H9 (cell line): ENCODE measurements around the gene ANXA9. TPM values are rescaled to one million over a fixed set of nuclear protein-coding genes. Genes with fewer than 3 reads are reported as not detected.

Source experiments
- DNase-seq: peaks from one replicate; pipeline ENCODE4 v3.0.0-alpha.2; 2017
- H2AFZ ChIP-seq: one replicate; pipeline ENCODE4 v1.6.1; 2013; ENCODE audit warnings: mild to moderate bottlenecking, low read length, control low read depth, moderate library complexity
- H2AK5ac ChIP-seq: 2 replicates; pipeline ENCODE4 v1.6.1; 2013; ENCODE audit warnings: low read length, control low read depth, mixed read lengths; ENCODE audit not compliant: insufficient read length
- H2BK120ac ChIP-seq: one replicate; pipeline ENCODE4 v1.6.1; 2013; ENCODE audit warnings: low read depth, mild to moderate bottlenecking, low read length, control low read depth, inconsistent platforms; ENCODE audit not compliant: poor library complexity, severe bottlenecking
- H2BK12ac ChIP-seq: 2 replicates; pipeline ENCODE4 v1.6.1; 2013; ENCODE audit warnings: low read length, control low read depth, mixed read lengths, low read depth; ENCODE audit not compliant: insufficient read length
- H2BK15ac ChIP-seq: 2 replicates; pipeline ENCODE4 v1.6.1; 2013; ENCODE audit warnings: low read depth, low read length, control low read depth
- H2BK20ac ChIP-seq: one replicate; pipeline ENCODE4 v1.6.1; 2013; ENCODE audit warnings: low read depth, mild to moderate bottlenecking, low read length, control low read depth, inconsistent platforms; ENCODE audit not compliant: poor library complexity, severe bottlenecking
- H2BK5ac ChIP-seq: 2 replicates; pipeline ENCODE4 v1.6.1; 2013; ENCODE audit warnings: low read length, control low read depth, mixed read lengths; ENCODE audit not compliant: insufficient read length
- H3K14ac ChIP-seq: 2 replicates; pipeline ENCODE4 v1.6.1; 2013; ENCODE audit warnings: low read length, control low read depth; ENCODE audit not compliant: insufficient read depth
- H3K18ac ChIP-seq: 2 replicates; pipeline ENCODE4 v1.6.1; 2013; ENCODE audit warnings: low read depth, mild to moderate bottlenecking, mixed read lengths, low read length, control low read depth; ENCODE audit not compliant: insufficient read length
- H3K23ac ChIP-seq: 2 replicates; pipeline ENCODE4 v1.6.1; 2013; ENCODE audit warnings: low read length, control low read depth, mixed read lengths, low read depth; ENCODE audit not compliant: insufficient read length
- H3K23me2 ChIP-seq: 2 replicates; pipeline ENCODE4 v1.6.1; 2013; ENCODE audit warnings: low read depth, mild to moderate bottlenecking, mixed read lengths, low read length, control low read depth; ENCODE audit not compliant: insufficient read length, poor library complexity, severe bottlenecking
- H3K27ac ChIP-seq: 2 replicates; pipeline ENCODE4 v1.5.1; 2013; ENCODE audit warnings: low read length, control low read depth, mixed read lengths, low read depth; ENCODE audit not compliant: insufficient read length
- H3K27me3 ChIP-seq: 2 replicates; pipeline ENCODE4 v1.6.1; 2013; ENCODE audit warnings: low read length, control low read depth, inconsistent platforms; ENCODE audit not compliant: insufficient read depth
- H3K4ac ChIP-seq: 2 replicates; pipeline ENCODE4 v1.6.1; 2013; ENCODE audit warnings: low read depth, mild to moderate bottlenecking, control low read depth, inconsistent platforms, low read length, moderate library complexity
- H3K4me1 ChIP-seq: 2 replicates; pipeline ENCODE4 v1.6.1; 2013; ENCODE audit warnings: low read length, control low read depth, inconsistent platforms; ENCODE audit not compliant: insufficient read depth
- H3K4me2 ChIP-seq: 2 replicates; pipeline ENCODE4 v1.6.1; 2013; ENCODE audit warnings: low read length, control low read depth, mixed read lengths; ENCODE audit not compliant: insufficient read length, insufficient read depth
- H3K56ac ChIP-seq: 2 replicates; pipeline ENCODE4 v1.6.1; 2013; ENCODE audit warnings: low read depth, mild to moderate bottlenecking, mixed read lengths, low read length, control low read depth; ENCODE audit not compliant: insufficient read length
- H3K79me1 ChIP-seq: 2 replicates; pipeline ENCODE4 v1.6.1; 2013; ENCODE audit warnings: low read depth, mild to moderate bottlenecking, moderate library complexity, low read length, control low read depth, inconsistent platforms; ENCODE audit not compliant: insufficient read depth, poor library complexity, severe bottlenecking
- H3K79me2 ChIP-seq: 2 replicates; pipeline ENCODE4 v1.6.1; 2013; ENCODE audit warnings: low read length, control low read depth, inconsistent platforms; ENCODE audit not compliant: insufficient read depth
- H3K9ac ChIP-seq: 2 replicates; pipeline ENCODE4 v1.6.1; 2013; ENCODE audit warnings: low read length, control low read depth, mixed read lengths; ENCODE audit not compliant: insufficient read length; ENCODE audit errors: extremely low read depth
- H3K9me3 ChIP-seq: one replicate; pipeline ENCODE4 v1.6.1; 2013; ENCODE audit warnings: low read depth, low read length, inconsistent platforms; ENCODE audit not compliant: control insufficient read depth
- H3T11ph ChIP-seq: one replicate; pipeline ENCODE4 v1.6.1; 2013; ENCODE audit warnings: mild to moderate bottlenecking, low read length, control low read depth, inconsistent platforms
- H4K20me1 ChIP-seq: one replicate; pipeline ENCODE4 v1.6.1; 2013; ENCODE audit not compliant: control insufficient read depth, insufficient read length, insufficient read depth
- H4K5ac ChIP-seq: 2 replicates; pipeline ENCODE4 v1.6.1; 2013; ENCODE audit warnings: low read depth, mild to moderate bottlenecking, mixed read lengths, low read length, control low read depth; ENCODE audit not compliant: insufficient read length
- H4K8ac ChIP-seq: replicated peaks from 2 replicates; pipeline ENCODE4 v1.6.1; 2013; ENCODE audit warnings: low read length, control low read depth, mixed read lengths, low read depth; ENCODE audit not compliant: insufficient read length
- H4K91ac ChIP-seq: 2 replicates; pipeline ENCODE4 v1.6.1; 2013; ENCODE audit warnings: low read depth, mild to moderate bottlenecking, moderate library complexity, mixed read lengths, low read length, control low read depth; ENCODE audit not compliant: insufficient read length
- H3K27ac Mint-ChIP-seq, 3 experiments: 2 replicates in 2 of 3; 3 replicates in 1 of 3; pipeline ENCODE4 v1.8.0; 2020 to 2021; ENCODE audit warnings: mixed read lengths in 3 of 3, mild to moderate bottlenecking in 1 of 3, moderate library complexity in 1 of 3
- H3K27me3 Mint-ChIP-seq: 2 replicates; pipeline ENCODE4 v1.8.0; 2021; ENCODE audit warnings: low read depth, mild to moderate bottlenecking, moderate library complexity, mixed read lengths
- H3K36me3 Mint-ChIP-seq, 3 experiments: 2 replicates in 2 of 3; 3 replicates in 1 of 3; pipeline ENCODE4 v1.8.0; 2020 to 2021; ENCODE audit warnings: low read depth in 3 of 3, mixed read lengths in 3 of 3; ENCODE audit not compliant: insufficient read depth in 1 of 3
- H3K4me1 Mint-ChIP-seq, 2 experiments: 2 replicates each; pipeline ENCODE4 v1.8.0; 2020; ENCODE audit warnings: mixed read lengths in 2 of 2
- H3K4me3 Mint-ChIP-seq, 2 experiments: 2 replicates in 1 of 2; 3 replicates in 1 of 2; pipeline ENCODE4 v1.8.0; 2020 to 2021; ENCODE audit warnings: mild to moderate bottlenecking in 2 of 2, mixed read lengths in 2 of 2, moderate library complexity in 1 of 2
- H3K9me3 Mint-ChIP-seq, 2 experiments: 2 replicates in 1 of 2; 3 replicates in 1 of 2; pipeline ENCODE4 v1.8.0; 2020; ENCODE audit warnings: mild to moderate bottlenecking in 2 of 2, mixed read lengths in 2 of 2, moderate library complexity in 1 of 2
- WGBS: extraction: QIAGEN DNeasy Blood & Tissue Kit; methylation state at CpG from one replicate; pipeline ENCODE4 v1.1.7; 2013; ENCODE audit warnings: missing lambda C conversion rate, low lambda C conversion rate, mixed read lengths; ENCODE audit not compliant: insufficient read length; ENCODE audit errors: extremely low coverage; 5-methylcytosine and 5-hydroxymethylcytosine counted together
- total RNA-seq: library from RNA; stranded (reverse); gene quantifications from 2 replicates; pipeline ENCODE4 v1.2.1, GENCODE V29; 2021
- TF ChIP-seq, protein P1 (sequence below): fragments of 200-600 bp; sonication (generic); conservative IDR thresholded peaks from 3 replicates; pipeline ENCODE4 v1.8.0; 2021; ENCODE audit warnings: antibody characterized with exemption, mild to moderate bottlenecking

Gene ANXA9
- total RNA-seq, 1 experiment from 2014 or later, result 0.92 TPM

DNA sequence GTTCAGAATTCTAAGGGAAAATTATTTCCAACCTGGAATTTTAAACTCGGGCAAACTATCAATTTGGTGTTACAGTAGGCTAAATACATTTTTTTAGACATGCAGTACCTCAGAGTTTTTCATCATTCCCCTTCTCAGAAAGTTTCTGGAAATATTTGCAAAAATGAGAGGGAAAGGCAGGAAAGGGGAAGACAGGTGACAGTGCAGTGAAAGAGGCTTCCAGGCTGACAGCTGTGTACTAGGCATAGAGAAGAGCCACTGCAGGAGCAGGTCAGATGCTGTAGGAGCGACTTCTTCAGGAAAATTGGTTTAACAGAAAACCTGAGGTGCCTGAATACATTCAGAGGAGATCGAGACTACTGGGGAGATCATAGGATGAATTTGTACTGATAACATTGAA lies 27.4 kb upstream of the ANXA9 start:
- H3K27ac Mint-ChIP-seq, result no peak overlapping the region

More for the DNA sequence above, 27.4 kb upstream of the ANXA9 start:
- Histone ChIP-seq H3K23ac (no peak overlapping the region), H3T11ph (no peak overlapping the region), H3K79me1 (no peaks in the 10 kb centered on the region), H2BK20ac (no peak overlapping the region), H3K56ac (no peak overlapping the region), H4K91ac (no peak overlapping the region), H3K9ac (no peak overlapping the region), H3K4me2 (no peak overlapping the region), H2AK5ac (no peak overlapping the region), H3K23me2 (no peaks in the 10 kb centered on the region), H3K9me3 (no peaks in the 10 kb centered on the region), H3K79me2 (no peaks in the 10 kb centered on the region), H3K4ac (no peak overlapping the region), H3K18ac (no peak overlapping the region), H2AFZ (no peak overlapping the region), H3K4me1 (no peaks in the 10 kb centered on the region), H3K27me3 (no peaks in the 10 kb centered on the region), H2BK5ac (no peak overlapping the region), H3K14ac (no peak overlapping the region), H4K8ac (no peak overlapping the region), H4K20me1 (no peaks in the 10 kb centered on the region), H2BK120ac (no peak overlapping the region), H2BK12ac (no peak overlapping the region), H4K5ac (no peak overlapping the region), H3K27ac (no peak overlapping the region), H2BK15ac (no peak overlapping the region)
- Mint-ChIP-seq H3K36me3 (peaks cover 35 to 89% (median 78%) of the 10 kb centered on the region in 3 experiments), H3K4me3 (no peak overlapping the region), H3K9me3 (no peaks in the 10 kb centered on the region), H3K27me3 (no peaks in the 10 kb centered on the region), H3K4me1 (no peaks in the 10 kb centered on the region)
- DNase-seq, result no peak
- no CpG with 5 or more reads among the region's 3 CpGs for whole genome bisulfite sequencing
- TF ChIP-seq, protein P1, sequence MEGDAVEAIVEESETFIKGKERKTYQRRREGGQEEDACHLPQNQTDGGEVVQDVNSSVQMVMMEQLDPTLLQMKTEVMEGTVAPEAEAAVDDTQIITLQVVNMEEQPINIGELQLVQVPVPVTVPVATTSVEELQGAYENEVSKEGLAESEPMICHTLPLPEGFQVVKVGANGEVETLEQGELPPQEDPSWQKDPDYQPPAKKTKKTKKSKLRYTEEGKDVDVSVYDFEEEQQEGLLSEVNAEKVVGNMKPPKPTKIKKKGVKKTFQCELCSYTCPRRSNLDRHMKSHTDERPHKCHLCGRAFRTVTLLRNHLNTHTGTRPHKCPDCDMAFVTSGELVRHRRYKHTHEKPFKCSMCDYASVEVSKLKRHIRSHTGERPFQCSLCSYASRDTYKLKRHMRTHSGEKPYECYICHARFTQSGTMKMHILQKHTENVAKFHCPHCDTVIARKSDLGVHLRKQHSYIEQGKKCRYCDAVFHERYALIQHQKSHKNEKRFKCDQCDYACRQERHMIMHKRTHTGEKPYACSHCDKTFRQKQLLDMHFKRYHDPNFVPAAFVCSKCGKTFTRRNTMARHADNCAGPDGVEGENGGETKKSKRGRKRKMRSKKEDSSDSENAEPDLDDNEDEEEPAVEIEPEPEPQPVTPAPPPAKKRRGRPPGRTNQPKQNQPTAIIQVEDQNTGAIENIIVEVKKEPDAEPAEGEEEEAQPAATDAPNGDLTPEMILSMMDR, result no peak
